GM18520 (cell line): ENCODE data around the gene PARP3.
"Not testable (repeated sequence)": the region's sequence is repeated elsewhere in the genome, so short reads cannot be mapped to it uniquely, and the experiment has no call there.

Source experiments
- ATAC-seq: cut with Tn5 transposase; IDR thresholded peaks from one replicate; pipeline ENCODE4 v1.9.1; 2021; ENCODE audit not compliant: unreplicated experiment

The PARP3 gene

DNA sequence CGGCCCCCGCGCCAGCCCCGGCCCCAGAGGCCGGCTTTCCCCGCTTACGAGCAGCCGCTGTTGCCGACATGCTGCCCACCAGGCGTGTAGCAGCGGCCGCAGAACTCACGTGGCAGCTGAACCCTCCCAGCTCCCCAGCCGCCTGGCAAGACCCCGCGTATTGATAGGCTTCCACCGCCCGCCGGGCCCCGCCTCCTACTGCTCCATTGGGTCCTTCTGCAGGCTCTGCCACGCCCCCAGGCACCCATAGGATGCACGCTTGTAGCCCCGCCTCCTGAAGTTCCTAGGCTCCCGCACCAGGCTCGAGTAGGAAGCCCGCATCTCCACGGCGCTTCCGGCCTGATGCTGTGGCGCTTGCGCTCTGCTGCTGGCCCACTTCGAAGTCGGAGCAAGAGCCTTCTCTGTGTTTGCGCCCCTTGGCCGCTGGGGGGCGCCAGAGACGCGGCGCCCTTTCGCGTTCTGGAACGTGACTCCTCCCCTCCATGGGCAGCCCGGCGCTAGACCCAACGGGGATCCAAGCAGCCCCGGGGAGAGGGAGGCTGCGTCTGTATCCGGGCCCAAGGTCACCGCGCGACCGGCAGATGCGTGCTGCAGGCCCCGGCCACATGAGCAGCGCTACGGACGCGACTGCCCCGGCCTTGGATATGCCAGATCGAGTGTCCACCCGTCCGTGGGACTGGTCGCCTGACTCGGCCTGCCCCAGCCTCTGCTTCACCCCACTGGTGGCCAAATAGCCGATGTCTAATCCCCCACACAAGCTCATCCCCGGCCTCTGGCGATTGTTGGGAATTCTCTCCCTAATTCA is at the start of gene PARP3, which contains the start of gene RRP9:
Gene PARP3 (plus strand): TSS at position 566 of the 805 bp plus-strand sequence. CDS start 993 bp downstream, outside the sequence.
Gene RRP9 (minus strand): TSS at position 107 of the 805 bp plus-strand sequence. CDS start 37 bp downstream, at position 70.
- ATAC-seq, result peak; percentile 91

DNA sequence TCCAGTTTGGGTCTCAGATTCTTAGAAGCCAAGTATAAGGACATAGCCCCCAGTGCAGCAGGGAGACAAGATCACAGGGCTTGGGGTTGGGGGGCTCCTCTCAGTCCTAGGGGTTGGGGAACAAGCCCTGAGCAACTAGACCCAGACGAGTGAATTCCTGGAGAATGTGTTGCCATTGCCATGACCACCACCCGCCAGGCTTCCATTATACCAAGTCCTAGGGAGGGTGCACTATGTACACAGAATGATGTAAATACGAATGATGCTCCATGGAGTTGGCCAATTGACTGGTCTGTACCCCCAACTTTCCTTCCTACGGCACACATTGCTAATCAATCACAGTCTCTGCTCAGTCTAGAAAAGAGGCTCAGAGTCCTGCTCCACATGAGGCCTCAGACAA is 47.8 kb upstream of the PARP3 start:
- no peak for ATAC-seq

DNA sequence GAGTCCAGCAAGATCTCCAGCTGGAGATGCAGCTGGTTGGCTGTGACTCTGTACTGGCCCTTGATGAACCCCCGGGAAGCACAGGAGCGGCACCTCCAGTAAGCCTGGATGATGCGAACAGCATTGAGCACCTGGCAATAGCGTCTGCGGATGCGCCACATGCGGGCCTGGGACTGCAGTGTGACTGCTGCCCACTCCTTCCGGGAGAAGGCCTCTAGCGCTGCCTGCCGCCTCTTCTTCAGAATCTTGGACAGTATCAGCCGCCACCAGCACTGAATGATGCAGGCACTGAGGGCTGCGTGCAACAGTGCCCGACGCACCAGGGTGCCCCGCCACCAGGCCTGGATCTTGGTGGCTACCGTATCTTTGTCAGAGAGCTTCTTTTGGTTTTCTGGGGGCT is 47.2 kb upstream of the PARP3 start:
- no peak for ATAC-seq

DNA sequence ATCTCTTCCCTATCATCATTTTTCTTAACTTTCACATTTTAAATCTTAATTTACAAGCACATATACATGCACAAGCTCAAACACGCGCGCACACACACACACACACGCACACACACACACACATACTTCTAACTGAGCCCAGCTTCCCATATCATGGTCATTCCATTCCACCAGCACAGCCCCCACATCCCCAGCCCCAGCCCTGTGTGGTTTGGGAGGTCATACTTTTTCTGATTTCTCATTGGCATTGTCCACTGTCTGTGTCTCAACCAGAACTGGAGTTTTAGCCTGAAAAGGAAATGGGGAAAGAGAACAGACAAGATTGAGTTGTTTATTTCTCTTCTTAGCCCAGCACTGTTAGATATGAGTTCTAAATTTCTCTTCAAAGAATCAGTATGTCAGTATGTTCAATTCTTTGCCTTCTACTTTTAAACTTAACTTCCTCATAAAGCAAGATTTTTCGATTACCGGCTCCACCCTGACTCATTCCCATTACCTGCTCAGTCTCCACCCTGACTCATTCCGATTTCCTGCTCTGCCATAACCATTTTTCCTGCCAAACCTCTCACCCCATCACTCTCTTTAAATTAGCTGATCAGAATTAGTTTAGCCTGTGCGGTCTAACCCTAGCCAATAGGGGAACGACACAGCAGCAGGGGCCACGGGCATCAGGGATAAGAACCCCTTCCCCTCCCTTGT is 45.4 kb upstream of the PARP3 start:
- no peak for ATAC-seq

GRCh38 chr3:51897391-51897790 is 44.8 kb upstream of the PARP3 start:
- no peak for ATAC-seq

DNA sequence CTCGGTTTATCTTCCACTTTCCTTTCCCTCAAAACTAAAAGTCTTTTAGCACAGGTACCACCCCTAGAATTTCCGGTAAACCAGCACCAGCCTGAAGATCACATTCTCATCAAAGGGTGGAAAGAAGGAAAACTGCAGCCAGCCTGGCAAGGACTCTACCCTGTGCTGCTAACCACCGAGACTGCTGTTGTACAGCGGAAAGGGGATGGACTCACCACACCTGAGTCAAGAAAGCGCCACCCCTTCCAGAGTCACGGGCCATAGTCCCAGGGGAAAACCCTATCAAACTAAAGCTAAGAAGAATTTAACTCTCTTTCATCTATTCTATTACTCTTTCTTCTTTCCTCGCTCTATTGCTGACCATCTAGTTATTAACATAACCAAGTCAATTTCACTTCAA is 42.1 kb upstream of the PARP3 start:
- not testable (repeated sequence) for ATAC-seq

- not testable (repeated sequence) for ATAC-seq
Observed at GRCh38 chr3:51902361-51902760, 39.8 kb upstream of the PARP3 start.

DNA sequence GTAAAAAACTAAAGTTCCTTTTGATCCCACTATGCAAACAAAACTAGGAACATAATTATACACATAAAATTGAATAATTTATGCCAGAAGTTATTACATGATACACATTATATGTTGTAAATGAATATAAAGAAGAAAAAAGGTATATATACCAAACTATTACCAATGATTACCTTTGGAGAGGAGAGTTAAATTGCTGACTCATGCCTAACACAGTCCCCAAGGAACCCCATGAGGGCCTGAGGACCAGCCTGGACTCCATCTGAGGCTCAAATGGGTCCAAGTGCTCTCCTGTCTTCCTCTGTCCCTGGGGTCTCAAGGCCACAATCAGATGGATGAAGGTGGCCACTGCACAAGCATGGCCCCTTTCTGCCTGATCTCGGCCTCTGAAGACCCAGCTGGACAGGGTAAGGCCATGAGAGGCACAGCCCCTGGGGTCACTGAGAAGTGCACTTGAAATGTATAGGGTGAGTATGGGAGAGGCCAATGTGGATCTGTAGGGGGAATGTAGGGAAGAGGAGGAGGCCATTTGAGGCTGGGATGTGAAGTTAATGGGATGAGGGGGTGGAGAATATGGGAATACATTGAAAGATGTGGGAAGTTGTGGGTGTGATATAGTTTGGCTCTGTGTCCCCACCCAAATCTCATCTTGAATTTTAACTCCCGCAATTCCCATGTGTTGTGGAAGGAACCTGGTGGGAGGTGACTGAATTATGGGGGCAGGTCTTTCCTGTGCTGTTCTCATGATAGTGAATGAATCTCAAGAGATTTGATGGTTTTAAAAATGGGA is 37.9 kb upstream of the PARP3 start:
- no peak for ATAC-seq

DNA sequence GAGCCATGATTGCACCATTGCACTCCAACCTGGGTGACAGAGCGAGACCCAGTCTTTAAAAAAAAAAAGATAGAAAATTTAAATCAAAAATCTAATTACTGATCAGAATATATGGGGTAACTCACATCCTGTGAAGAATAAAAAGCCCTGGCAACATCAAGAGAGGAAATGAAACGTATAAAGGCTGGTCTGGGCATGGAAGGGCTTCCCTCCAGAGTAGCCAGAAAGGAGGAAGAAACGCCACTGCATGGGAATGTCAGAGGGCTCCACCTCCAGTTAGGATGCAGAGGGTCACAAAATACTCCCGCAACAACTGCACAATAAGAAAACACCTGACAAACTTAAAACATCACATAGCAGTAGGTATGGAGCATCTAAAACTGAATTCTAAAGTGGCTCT is 34.1 kb upstream of the PARP3 start:
- ATAC-seq, result no peak

GRCh38 chr3:51916418-51916817 is 25.7 kb upstream of the PARP3 start:
- ATAC-seq, result no peak

- no peak for ATAC-seq
Observed at GRCh38 chr3:51921081-51921578, 21.0 kb upstream of the PARP3 start.

DNA sequence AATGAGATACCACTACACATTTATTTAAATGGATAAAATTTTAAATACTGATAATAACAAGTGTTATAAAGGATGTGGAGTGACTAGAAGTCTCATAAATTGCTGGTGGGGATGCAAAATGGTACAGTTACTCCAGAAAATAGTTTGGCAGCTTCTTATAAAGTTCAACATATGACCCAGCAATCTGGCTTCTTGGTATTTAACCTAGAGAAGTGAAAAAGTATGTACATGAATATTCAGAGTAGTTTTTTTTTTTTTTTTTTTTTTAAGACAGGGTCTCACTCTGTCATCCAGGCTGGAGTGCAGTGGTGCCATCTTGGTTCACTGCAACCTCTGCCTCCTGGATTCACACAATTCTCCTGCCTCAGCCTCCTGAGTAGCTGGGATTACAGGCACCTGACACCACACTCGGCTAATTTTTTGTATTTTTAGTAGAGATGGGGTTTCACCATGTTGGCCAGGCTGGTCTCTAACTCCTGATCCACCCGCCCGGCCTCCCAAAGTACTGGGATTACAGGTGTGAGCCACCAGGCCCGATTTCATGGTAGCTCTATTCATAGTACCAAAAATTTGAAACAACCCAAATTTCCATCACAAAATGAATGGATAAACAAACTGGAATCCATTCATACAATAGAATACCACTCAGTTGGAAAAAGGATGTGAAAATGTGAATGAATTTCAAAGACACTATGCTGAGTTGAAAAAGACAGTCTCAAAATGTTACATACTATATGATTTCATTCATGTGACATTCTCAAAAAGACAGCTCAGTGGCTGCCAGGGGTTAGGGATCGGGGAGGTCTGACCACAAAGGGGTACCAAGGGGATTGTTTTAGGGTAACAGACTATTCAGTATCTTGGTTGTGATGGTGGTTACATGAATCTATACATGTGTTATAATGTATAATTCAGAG is 14.8 kb upstream of the PARP3 start:
- no peak for ATAC-seq

- ATAC-seq, result no peak
Observed at GRCh38 chr3:51928438-51928837, 13.7 kb upstream of the PARP3 start.

DNA sequence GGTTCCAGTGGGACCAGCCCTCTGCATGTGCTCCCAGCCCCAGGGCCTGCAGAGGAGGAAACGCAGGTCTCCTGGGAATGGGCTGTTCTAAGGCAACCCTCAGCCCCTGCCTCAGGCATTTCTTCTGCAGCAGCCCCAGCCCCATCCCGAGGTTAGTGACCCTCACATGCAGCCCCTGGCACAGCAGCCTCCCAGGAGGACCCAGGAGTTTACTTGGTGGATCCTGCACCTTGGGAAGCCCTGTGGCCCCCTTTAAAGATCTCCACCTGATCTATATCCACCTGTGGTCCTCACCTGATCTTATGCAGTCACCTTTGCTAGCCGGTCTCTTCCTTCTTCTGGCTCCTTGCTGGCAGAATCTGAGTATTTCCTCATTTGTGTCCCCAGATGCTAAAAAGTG is 13.2 kb upstream of the PARP3 start:
- ATAC-seq, result not testable (repeated sequence)

- ATAC-seq, result no peak
Observed at GRCh38 chr3:51929420-51930003, 12.7 kb upstream of the PARP3 start.

DNA sequence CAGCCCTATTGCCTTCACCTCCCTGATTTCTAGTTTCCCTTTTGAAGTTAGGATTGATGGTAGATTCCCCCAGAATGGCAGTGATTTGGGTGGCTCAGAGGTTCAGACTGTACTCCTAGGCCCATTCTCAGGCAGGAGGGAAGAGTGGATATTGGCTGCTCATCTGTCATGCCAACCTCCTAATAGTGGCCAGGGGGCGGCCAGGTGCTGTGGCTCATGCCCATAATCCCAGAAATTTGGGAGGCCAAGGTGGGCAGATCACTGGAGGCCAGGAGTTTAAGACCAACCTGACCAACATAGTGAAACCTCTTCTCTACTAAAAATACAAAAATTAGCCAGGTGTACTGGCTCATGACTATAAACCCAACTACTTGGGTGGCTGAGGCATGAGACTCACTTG is 11.7 kb upstream of the PARP3 start:
- no peak for ATAC-seq

DNA sequence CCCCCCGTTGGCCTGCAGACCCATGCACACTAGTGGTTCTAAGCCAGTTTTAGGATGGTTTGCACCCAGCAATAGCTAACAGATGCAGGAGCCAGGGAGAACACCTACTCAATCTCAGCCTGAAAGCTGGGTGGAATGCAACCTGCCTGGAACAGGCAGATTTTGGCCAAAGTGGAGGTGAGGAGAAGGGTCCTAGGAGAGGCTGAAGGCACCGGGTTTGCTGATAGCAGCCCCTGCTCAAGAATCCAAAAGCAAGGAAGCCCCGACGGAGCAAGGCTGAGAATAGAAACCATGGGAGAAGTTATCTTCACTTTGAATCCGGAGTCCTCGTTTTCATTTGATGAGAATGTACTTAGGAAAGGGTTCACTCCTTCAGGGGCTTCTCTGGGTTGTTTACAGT is 10.4 kb upstream of the PARP3 start:
- ATAC-seq, result no peak

- ATAC-seq, result no peak
Observed at GRCh38 chr3:51932471-51933370, 9.4 kb upstream of the PARP3 start.
